H1 (cell line): Measurements from ENCODE around the gene TEKT5. TPM values are rescaled to one million over a fixed set of nuclear protein-coding genes. Genes with fewer than 3 reads are reported as not detected.

Source experiments
- CTCF ChIA-PET: fragments of 300-600 bp; sonication (Branson Sonifier 250); formaldehyde crosslinking; loops from one replicate; lab custom pipeline; 2021; ENCODE audit not compliant: partially characterized antibody; lab: Charles Lee
- POLR2A ChIA-PET: fragments of 300-600 bp; sonication (Branson Sonifier 250); formaldehyde crosslinking; loops from one replicate; lab custom pipeline; 2021; ENCODE audit warnings: inconsistent platforms; ENCODE audit not compliant: partially characterized antibody; lab: Charles Lee
- DNase-seq, 2 experiments: peaks; one replicate each; pipeline versions ENCODE4 v3.0.0 to v3.0.0-alpha.2; 2010 to 2022; ENCODE audit warnings: low spot score in 2 of 2, low read depth in 1 of 2, mixed read lengths in 1 of 2
- FAIRE-seq: peaks from 2 replicates; lab custom pipeline; 2011; peaks lifted over from hg19 to GRCh38; lab: Jason Lieb, UNC
- H2AFZ ChIP-seq: 2 replicates; pipeline ENCODE4 v1.8.1; 2012; ENCODE audit warnings: low read length, inconsistent platforms
- H2AK5ac ChIP-seq: 2 replicates; pipeline ENCODE4 v1.6.1; 2013; ENCODE audit warnings: low read depth, low read length
- H2BK120ac ChIP-seq: replicated peaks from 2 replicates; pipeline ENCODE3; 2013; ENCODE audit warnings: low read depth, low read length, inconsistent platforms
- H2BK12ac ChIP-seq: 2 replicates; pipeline ENCODE4 v1.6.1; 2013; ENCODE audit warnings: low read depth, low read length
- H2BK15ac ChIP-seq: 2 replicates; pipeline ENCODE4 v1.6.1; 2013; ENCODE audit warnings: low read length
- H2BK20ac ChIP-seq: 2 replicates; pipeline ENCODE4 v1.6.1; 2013; ENCODE audit warnings: low read length
- H2BK5ac ChIP-seq: 2 replicates; pipeline ENCODE4 v1.6.1; 2013; ENCODE audit warnings: low read depth, low read length
- H3K14ac ChIP-seq: 2 replicates; pipeline ENCODE4 v1.6.1; 2013; ENCODE audit warnings: inconsistent platforms; ENCODE audit not compliant: insufficient read length
- H3K18ac ChIP-seq: 2 replicates; pipeline ENCODE4 v1.6.1; 2013; ENCODE audit warnings: low read length; ENCODE audit errors: extremely low read depth
- H3K23ac ChIP-seq: 2 replicates; pipeline ENCODE4 v1.6.1; 2013; ENCODE audit warnings: inconsistent platforms; ENCODE audit not compliant: insufficient read length
- H3K23me2 ChIP-seq: 2 replicates; pipeline ENCODE4 v1.6.1; 2013; ENCODE audit warnings: low read depth, low read length
- H3K27ac ChIP-seq: 2 replicates; pipeline ENCODE4 v1.6.1; 2011; ENCODE audit warnings: low read depth, low read length, inconsistent platforms
- H3K27me3 ChIP-seq, 4 experiments: replicated peaks in 1 of 4; 1 replicate in 1 of 4; 2 replicates in 3 of 4; pipeline versions ENCODE4 v1.6.1 to v1.8.1; 2011 to 2013; ENCODE audit warnings: low read length in 3 of 4, mild to moderate bottlenecking in 3 of 4, inconsistent platforms in 2 of 4, mixed read lengths in 2 of 4, moderate library complexity in 1 of 4; ENCODE audit not compliant: control insufficient read depth in 3 of 4, insufficient read depth in 3 of 4; ENCODE audit errors: extremely low read depth in 1 of 4
- H3K36me3 ChIP-seq, 4 experiments: 2 replicates each; pipeline versions ENCODE4 v1.6.1 to v1.8.1; 2011 to 2013; ENCODE audit warnings: mild to moderate bottlenecking in 4 of 4, low read length in 3 of 4, moderate library complexity in 2 of 4, control low read depth in 1 of 4, inconsistent platforms in 1 of 4; ENCODE audit not compliant: insufficient read depth in 4 of 4, control insufficient read depth in 2 of 4
- H3K4ac ChIP-seq: replicated peaks from 2 replicates; pipeline ENCODE3; 2013; ENCODE audit warnings: low read length, low read depth, mixed read lengths, inconsistent platforms; ENCODE audit not compliant: insufficient read length
- H3K4me1 ChIP-seq, 4 experiments: replicated peaks in 1 of 4; 1 replicate in 1 of 4; 2 replicates in 3 of 4; pipeline versions ENCODE4 v1.6.1 to v1.8.1; 2011 to 2013; ENCODE audit warnings: low read length in 3 of 4, inconsistent platforms in 2 of 4, mixed read lengths in 1 of 4; ENCODE audit not compliant: insufficient read depth in 4 of 4, control insufficient read depth in 3 of 4
- H3K4me2 ChIP-seq, 2 experiments: 2 replicates each; pipeline versions ENCODE4 v1.6.1 to v1.8.1; 2011 to 2013; ENCODE audit warnings: low read depth in 2 of 2, low read length in 2 of 2, control low read depth in 1 of 2, inconsistent platforms in 1 of 2, mild to moderate bottlenecking in 1 of 2; ENCODE audit not compliant: insufficient read depth in 1 of 2
- H3K4me3 ChIP-seq, 4 experiments: fragments of 200-600, 300-600 bp in 1 of 4; sonication (generic), shearing (Covaris generic), sonication (Bioruptor Twin) in 1 of 4; 2 replicates each; pipeline versions ENCODE4 v1.5.1 to v1.8.1; 2011 to 2016; ENCODE audit warnings: low read length in 4 of 4, low read depth in 3 of 4, control low read depth in 2 of 4, inconsistent platforms in 2 of 4, mild to moderate bottlenecking in 2 of 4, mixed read lengths in 1 of 4, moderate library complexity in 1 of 4; ENCODE audit not compliant: insufficient read depth in 2 of 4; ENCODE audit errors: extremely low read depth in 1 of 4
- H3K56ac ChIP-seq: replicated peaks from 2 replicates; pipeline ENCODE3; 2013; ENCODE audit warnings: low read depth, mild to moderate bottlenecking, mixed read lengths, low read length, inconsistent platforms; ENCODE audit not compliant: insufficient read length
- H3K79me1 ChIP-seq: 2 replicates; pipeline ENCODE4 v1.6.1; 2013; ENCODE audit warnings: low read depth, low read length, control low read depth
- H3K79me2 ChIP-seq, 2 experiments: 2 replicates each; pipeline versions ENCODE4 v1.6.1 to v1.8.1; 2012 to 2013; ENCODE audit warnings: low read length in 2 of 2, mild to moderate bottlenecking in 2 of 2, inconsistent platforms in 1 of 2; ENCODE audit not compliant: insufficient read depth in 2 of 2, control insufficient read depth in 1 of 2
- H3K9ac ChIP-seq, 4 experiments: replicated peaks in 1 of 4; 1 replicate in 1 of 4; 2 replicates in 3 of 4; pipeline versions ENCODE4 v1.6.1 to v1.8.1; 2011 to 2013; ENCODE audit warnings: low read depth in 3 of 4, low read length in 3 of 4, control low read depth in 2 of 4, mild to moderate bottlenecking in 2 of 4, moderate library complexity in 2 of 4, inconsistent platforms in 1 of 4; ENCODE audit errors: extremely low read depth in 1 of 4
- H3K9me3 ChIP-seq, 2 experiments: 2 replicates each; pipeline versions ENCODE4 v1.6.1 to v1.8.1; 2012 to 2013; ENCODE audit warnings: mild to moderate bottlenecking in 2 of 2, moderate library complexity in 2 of 2, control low read depth in 1 of 2, inconsistent platforms in 1 of 2, low read depth in 1 of 2, low read length in 1 of 2, mixed read lengths in 1 of 2; ENCODE audit not compliant: insufficient read depth in 2 of 2
- H4K20me1 ChIP-seq, 2 experiments: replicated peaks in 1 of 2; 2 replicates each; pipeline versions ENCODE3 to v1.8.1; 2011 to 2013; ENCODE audit warnings: inconsistent platforms in 2 of 2, low read length in 2 of 2, mild to moderate bottlenecking in 1 of 2; ENCODE audit not compliant: insufficient read depth in 2 of 2, control insufficient read depth in 1 of 2
- H4K5ac ChIP-seq: 2 replicates; pipeline ENCODE4 v1.6.1; 2013; ENCODE audit warnings: low read length, low read depth, mixed read lengths, inconsistent platforms; ENCODE audit not compliant: insufficient read length
- H4K8ac ChIP-seq: 2 replicates; pipeline ENCODE4 v1.8.0; 2013; ENCODE audit warnings: mild to moderate bottlenecking, moderate library complexity, low read length, inconsistent platforms; ENCODE audit not compliant: insufficient read depth; ENCODE audit errors: extremely low read depth
- H4K91ac ChIP-seq: replicated peaks from 2 replicates; pipeline ENCODE3; 2013; ENCODE audit warnings: low read length, mixed read lengths, inconsistent platforms; ENCODE audit not compliant: insufficient read length
- CEBPB ChIP-seq: IDR thresholded peaks from 2 replicates; pipeline ENCODE4 v1.6.1; 2012; ENCODE audit warnings: low read depth, low read length
- E2F6 ChIP-seq: IDR thresholded peaks from 2 replicates; pipeline ENCODE4 v1.6.1; 2012; ENCODE audit warnings: inconsistent platforms
- EGR1 ChIP-seq: IDR thresholded peaks from 2 replicates; pipeline ENCODE4 v1.6.1; 2011; ENCODE audit warnings: low read depth, low read length, borderline replicate concordance
- FOSL1 ChIP-seq: IDR thresholded peaks from 2 replicates; pipeline ENCODE4 v1.6.1; 2011; ENCODE audit warnings: mild to moderate bottlenecking, low read depth, low read length, moderate library complexity; ENCODE audit not compliant: insufficient read depth
- HDAC6 ChIP-seq: IDR thresholded peaks from one replicate; pipeline ENCODE4 v1.7.1; 2012; ENCODE audit warnings: low read depth, mild to moderate bottlenecking, inconsistent platforms, low read length, moderate library complexity
- JUND ChIP-seq: IDR thresholded peaks from 2 replicates; pipeline ENCODE4 v1.6.1; 2011; ENCODE audit warnings: mild to moderate bottlenecking, improper control_type of control experiment, low read length
- POLR2A ChIP-seq, 2 experiments: IDR thresholded peaks; 1 replicate in 1 of 2; 2 replicates in 1 of 2; pipeline ENCODE4 v1.6.1; 2011; ENCODE audit warnings: low read depth in 2 of 2, low read length in 2 of 2, mild to moderate bottlenecking in 2 of 2; ENCODE audit errors: control extremely low read depth in 1 of 2
- RAD21 ChIP-seq, 2 experiments: IDR thresholded peaks in 1 of 2; conservative IDR thresholded peaks in 1 of 2; 2 replicates each; pipeline ENCODE4 v1.6.1; 2011; ENCODE audit warnings: low read depth in 2 of 2, low read length in 2 of 2, improper control_type of control experiment in 1 of 2, inconsistent platforms in 1 of 2, mild to moderate bottlenecking in 1 of 2, moderate library complexity in 1 of 2
- RXRA ChIP-seq: IDR thresholded peaks from 2 replicates; pipeline ENCODE4 v1.6.1; 2011; ENCODE audit warnings: low read depth, mild to moderate bottlenecking, low read length, moderate library complexity; ENCODE audit not compliant: insufficient read depth
- SIRT6 ChIP-seq: IDR thresholded peaks from one replicate; pipeline ENCODE4 v1.7.1; 2012; ENCODE audit warnings: low read length, inconsistent platforms
- SP1 ChIP-seq: IDR thresholded peaks from 2 replicates; pipeline ENCODE4 v1.6.1; 2011; ENCODE audit warnings: low read depth, low read length
- SP4 ChIP-seq: IDR thresholded peaks from 2 replicates; pipeline ENCODE4 v1.6.1; 2012; ENCODE audit warnings: low read length, inconsistent platforms
- SRF ChIP-seq: IDR thresholded peaks from 2 replicates; pipeline ENCODE4 v1.6.1; 2011; ENCODE audit warnings: mild to moderate bottlenecking, low read depth, low read length, moderate library complexity
- TBP ChIP-seq: IDR thresholded peaks from 2 replicates; pipeline ENCODE4 v1.6.1; 2011; ENCODE audit warnings: low read depth, low read length, improper control_type of control experiment
- ZNF274 ChIP-seq: IDR thresholded peaks from 2 replicates; pipeline ENCODE4 v1.7.0; 2012; ENCODE audit warnings: low read length, borderline replicate concordance; ENCODE audit errors: extremely low read depth
- WGBS, 2 experiments: shearing (Covaris generic) in 1 of 2; methylation state at CpG; one replicate each; pipeline versions ENCODE4 v1.1.6 to v1.1.7; 2013 to 2015; ENCODE audit warnings: low lambda C conversion rate in 2 of 2, mixed read lengths in 2 of 2, inconsistent platforms in 1 of 2, low coverage in 1 of 2, missing lambda C conversion rate in 1 of 2; ENCODE audit not compliant: insufficient replicate concordance in 2 of 2, insufficient coverage in 1 of 2, insufficient read length in 1 of 2; ENCODE audit errors: extremely low coverage in 1 of 2, missing lambda C conversion rate in 1 of 2; 5-methylcytosine and 5-hydroxymethylcytosine counted together
- polyA plus RNA-seq, 7 experiments: library from polyadenylated mRNA; depleted of rRNA in 3 of 7; stranded (reverse) in 5 of 7; unstranded in 2 of 7; fragments of >200 nt in 5 of 7; fragments of 200-250 nt in 2 of 7; gene quantifications; 1 replicate in 5 of 7; 2 replicates in 1 of 7; 4 replicates in 1 of 7; pipeline versions ENCODE4 v1.2.1 to v1.2.3, GENCODE V29; 2011 to 2013; ENCODE audit warnings: missing spikeins in 2 of 7, mixed read lengths in 2 of 7
- total RNA-seq: library from RNA; stranded (reverse); fragmentation: NEBNext Ultra II Directional; extraction: Animal tissue kit (Norgen Biotek cat#: 25700); gene quantifications from 2 replicates; pipeline ENCODE4 v1.2.1, GENCODE V29; 2021

TEKT5 gene
- total and polyA plus RNA-seq, 2 of the 8 experiments (the other 6 are each of a cell fraction or from before 2014, with no cell fraction given) = 0.95 TPM; not detected in 1

- Histone ChIP-seq H3K79me1 (no peaks in the 10 kb centered on the region), H4K91ac (no peak overlapping the region), H2BK20ac (peak overlapping the region; percentile 29; the same call in 1 of the 2 replicates), H3K4me3 (no peak overlapping the region), H3K23me2 (no peaks in the 10 kb centered on the region), H3K79me2 (no peaks in the 10 kb centered on the region), H2AK5ac (no peak overlapping the region), H2BK15ac (no peak overlapping the region), H3K4me1 (peaks cover 0 to 2% (median 0%) of the 10 kb centered on the region in 4 experiments; a peak in 1 of 7 replicates), H2BK120ac (no peak overlapping the region), H3K18ac (no peak overlapping the region), H3K9ac (no peak overlapping the region), H3K4me2 (no peak overlapping the region), H3K27ac (no peak overlapping the region), H3K4ac (no peak overlapping the region), H3K23ac (no peak overlapping the region), H3K56ac (no peak overlapping the region), H3K27me3 (no peaks in the 10 kb centered on the region; a peak in 1 of 7 replicates), H3K36me3 (no peaks in the 10 kb centered on the region; a peak in 1 of 8 replicates), H2BK5ac (no peak overlapping the region), H4K20me1 (no peaks in the 10 kb centered on the region), H4K5ac (no peak overlapping the region), H2BK12ac (0 out of 2 replicates have a peak overlapping the region, but pooled peaks have one; percentile 68), H3K14ac (no peak overlapping the region), H2AFZ (0 out of 2 replicates have a peak overlapping the region, but pooled peaks have one; percentile 17), H4K8ac (no peak overlapping the region), H3K9me3 (peaks cover 0 to 5% of the 10 kb centered on the region in 2 experiments; a peak in 1 of 4 replicates)
- WGBS, 2 experiments = 96% methylated on average over 2 of the region's 2 CpGs; no CpG with 5 or more reads in 1 of the 2 experiments
- DNase-seq = no peak
- FAIRE-seq = no peak
- CTCF ChIA-PET = interaction anchor here (0.7 to 1.7 kb wide), 5 partner anchors 11 to 117 kb away, joined by 3 to 4 read pairs (median 4); no protein-coding TSS in a partner anchor
- POLR2A ChIA-PET = no interaction called here
- TF ChIP-seq SP1 (no peak), HDAC6 (no peak), SIRT6 (no peak), TBP (no peak), RXRA (no peak), CEBPB (no peak), RAD21 (IDR thresholded peaks at IDR 0.05 in 1 of 2, conservative IDR thresholded peaks at IDR 0.05 in 1 of 2; ENCODE audit: low read depth in 2 of 2, low read length in 2 of 2) (no peak), POLR2A (IDR thresholded peaks at IDR 0.05; ENCODE audit: control extremely low read depth in 1 of 2, low read depth in 2 of 2, low read length in 2 of 2) (no peak), EGR1 (no peak), SRF (no peak), ZNF274 (no peak), FOSL1 (no peak), SP4 (no peak), E2F6 (no peak), JUND (no peak)
Observed at GRCh38 chr16:10631886-10632285, 62.8 kb downstream of the TEKT5 start.
